Measurements from ENCODE around the gene CRAMP1.

GRCh38 chr16:1667271-1667670 lies 55.1 kb downstream of the CRAMP1 start:
- no peak for TF ChIP-seq CTCF (IDR thresholded peaks at IDR 0.05)
- TF ChIP-seq POLR2A (IDR thresholded peaks at IDR 0.05), result no peak
